Activated T-cell treated with anti-CD3 and anti-CD28 coated beads, Interleukin-2, amount 50 U/mL, for 24 hours (primary cell): Measurements from ENCODE around the gene SCNN1A.

ENCODE experiments used
- DNase-seq: peaks from one replicate; pipeline ENCODE4 v3.0.0-alpha.2; 2020
- H3K27ac Mint-ChIP-seq: 2 replicates; pipeline ENCODE4 v1.8.0; 2020; ENCODE audit warnings: mild to moderate bottlenecking, mixed read lengths
- H3K27me3 Mint-ChIP-seq: 2 replicates; pipeline ENCODE4 v1.8.0; 2020; ENCODE audit warnings: mixed read lengths
- H3K36me3 Mint-ChIP-seq: 2 replicates; pipeline ENCODE4 v1.8.0; 2020; ENCODE audit warnings: low read depth, mixed read lengths
- H3K4me1 Mint-ChIP-seq: 2 replicates; pipeline ENCODE4 v1.8.0; 2020; ENCODE audit warnings: low read depth, mixed read lengths
- H3K4me3 Mint-ChIP-seq: 2 replicates; pipeline ENCODE4 v1.8.0; 2020; ENCODE audit warnings: mild to moderate bottlenecking, moderate library complexity, mixed read lengths
- H3K9me3 Mint-ChIP-seq: 2 replicates; pipeline ENCODE4 v1.8.0; 2020; ENCODE audit warnings: mixed read lengths

Gene SCNN1A

GRCh38 chr12:6376870-6377666 is 1.7 kb upstream of the SCNN1A start:
- Mint-ChIP-seq H3K4me1 (peaks cover 36% of the 10 kb centered on the region), H3K36me3 (no peaks in the 10 kb centered on the region), H3K27ac (peak overlapping the region; percentile 35), H3K4me3 (peak overlapping the region; percentile 48), H3K27me3 (peaks cover 7% of the 10 kb centered on the region), H3K9me3 (no peaks in the 10 kb centered on the region)
- DNase-seq, result no peak

GRCh38 chr12:6376079-6376869 is 911 bp upstream of the SCNN1A start:
- Mint-ChIP-seq H3K4me1 (peaks cover 37% of the 10 kb centered on the region), H3K36me3 (no peaks in the 10 kb centered on the region), H3K9me3 (no peaks in the 10 kb centered on the region), H3K27me3 (no peaks in the 10 kb centered on the region), H3K4me3 (peak overlapping the region; percentile 48), H3K27ac (peak overlapping the region; percentile 35)
- DNase-seq, result no peak

GRCh38 chr12:6374786-6375160 is 590 bp downstream of the SCNN1A start:
- Mint-ChIP-seq H3K36me3 (no peaks in the 10 kb centered on the region), H3K27ac (no peak overlapping the region), H3K9me3 (no peaks in the 10 kb centered on the region), H3K27me3 (no peaks in the 10 kb centered on the region), H3K4me3 (no peak overlapping the region), H3K4me1 (peaks cover 43% of the 10 kb centered on the region)
- DNase-seq, result no peak

GRCh38 chr12:6374028-6374785 is 1.2 kb downstream of the SCNN1A start:
- Mint-ChIP-seq H3K27ac (no peak overlapping the region), H3K4me3 (no peak overlapping the region), H3K36me3 (no peaks in the 10 kb centered on the region), H3K27me3 (no peaks in the 10 kb centered on the region), H3K4me1 (peaks cover 43% of the 10 kb centered on the region), H3K9me3 (no peaks in the 10 kb centered on the region)
- no peak for DNase-seq

- no peak overlapping the region for H3K4me3 Mint-ChIP-seq
- peak overlapping the region; percentile 83 for H3K27ac Mint-ChIP-seq
- no peaks in the 10 kb centered on the region for H3K9me3 Mint-ChIP-seq
- no peaks in the 10 kb centered on the region for H3K36me3 Mint-ChIP-seq
- no peak for DNase-seq
- peaks cover 49% of the 10 kb centered on the region for H3K4me1 Mint-ChIP-seq
- H3K27me3 Mint-ChIP-seq, result no peaks in the 10 kb centered on the region
Observed at GRCh38 chr12:6373022-6373787, 2.2 kb downstream of the SCNN1A start.

- Mint-ChIP-seq H3K4me1 (peaks cover 53% of the 10 kb centered on the region), H3K27ac (peak overlapping the region; percentile 83)
- DNase-seq, result no peak
Observed at GRCh38 chr12:6372403-6373003, 2.9 kb downstream of the SCNN1A start.

GRCh38 chr12:6370994-6371754 is 4.2 kb downstream of the SCNN1A start:
- H3K36me3 Mint-ChIP-seq, result no peaks in the 10 kb centered on the region
- no peaks in the 10 kb centered on the region for H3K9me3 Mint-ChIP-seq

More at GRCh38 chr12:6372403-6373003, 2.9 kb downstream of the SCNN1A start:
- no peaks in the 10 kb centered on the region for H3K27me3 Mint-ChIP-seq
- no peaks in the 10 kb centered on the region for H3K36me3 Mint-ChIP-seq
- H3K4me3 Mint-ChIP-seq, result no peak overlapping the region
- H3K9me3 Mint-ChIP-seq, result no peaks in the 10 kb centered on the region

GRCh38 chr12:6370576-6370935 is 4.8 kb downstream of the SCNN1A start:
- no peaks in the 10 kb centered on the region for H3K9me3 Mint-ChIP-seq
- H3K36me3 Mint-ChIP-seq, result no peaks in the 10 kb centered on the region
- H3K27me3 Mint-ChIP-seq, result no peaks in the 10 kb centered on the region
- no peak for DNase-seq
- H3K27ac Mint-ChIP-seq, result no peak overlapping the region
- peaks cover 40% of the 10 kb centered on the region for H3K4me1 Mint-ChIP-seq
- H3K4me3 Mint-ChIP-seq, result no peak overlapping the region

More at GRCh38 chr12:6370994-6371754, 4.2 kb downstream of the SCNN1A start:
- DNase-seq, result no peak
- Mint-ChIP-seq H3K27ac (peak overlapping the region; percentile 84), H3K27me3 (no peaks in the 10 kb centered on the region), H3K4me3 (no peak overlapping the region), H3K4me1 (peaks cover 45% of the 10 kb centered on the region)

- Mint-ChIP-seq H3K4me3 (no peak overlapping the region), H3K9me3 (no peaks in the 10 kb centered on the region), H3K4me1 (peaks cover 40% of the 10 kb centered on the region), H3K27me3 (no peaks in the 10 kb centered on the region), H3K36me3 (no peaks in the 10 kb centered on the region), H3K27ac (no peak overlapping the region)
- no peak for DNase-seq
Observed at GRCh38 chr12:6369916-6370575, 5.3 kb downstream of the SCNN1A start.

- Mint-ChIP-seq H3K27me3 (no peaks in the 10 kb centered on the region), H3K9me3 (no peaks in the 10 kb centered on the region), H3K4me3 (no peak overlapping the region), H3K4me1 (peaks cover 42% of the 10 kb centered on the region), H3K36me3 (no peaks in the 10 kb centered on the region), H3K27ac (peak overlapping the region; percentile 41)
- no peak for DNase-seq
Observed at GRCh38 chr12:6368906-6369525, 6.3 kb downstream of the SCNN1A start.

- H3K27me3 Mint-ChIP-seq, result no peaks in the 10 kb centered on the region
- H3K27ac Mint-ChIP-seq, result peak overlapping the region; percentile 74
- H3K36me3 Mint-ChIP-seq, result no peaks in the 10 kb centered on the region
- DNase-seq, result no peak
- H3K4me1 Mint-ChIP-seq, result peaks cover 41% of the 10 kb centered on the region
- H3K9me3 Mint-ChIP-seq, result no peaks in the 10 kb centered on the region
- no peak overlapping the region for H3K4me3 Mint-ChIP-seq
Observed at GRCh38 chr12:6367969-6368892, 7.1 kb downstream of the SCNN1A start.
